Measurements from ENCODE around the gene UBASH3B.

Gene UBASH3B

GRCh38 chr11:122646549-122647340 lies 8.8 kb upstream of the UBASH3B start:
- peak; percentile 56 for DNase-seq (ENCODE audit: low read depth)

GRCh38 chr11:122647736-122648275 lies 7.7 kb upstream of the UBASH3B start:
- DNase-seq (ENCODE audit: low read depth): no peak
- H3K4me3 ChIP-seq (ENCODE audit: low read depth, low read length): no peak overlapping the region

More at GRCh38 chr11:122646549-122647340, 8.8 kb upstream of the UBASH3B start:
- no peak overlapping the region for H3K4me3 ChIP-seq (ENCODE audit: low read depth, low read length)

GRCh38 chr11:122649116-122649515 lies 6.4 kb upstream of the UBASH3B start:
- no peak for DNase-seq (ENCODE audit: low read depth)
- H3K4me3 ChIP-seq (ENCODE audit: low read depth, low read length): no peak overlapping the region

GRCh38 chr11:122650619-122651018 lies 4.9 kb upstream of the UBASH3B start:
- DNase-seq (ENCODE audit: low read depth): no peak

GRCh38 chr11:122652495-122652894 lies 3.0 kb upstream of the UBASH3B start:
- DNase-seq (ENCODE audit: low read depth): no peak

More at GRCh38 chr11:122650619-122651018, 4.9 kb upstream of the UBASH3B start:
- H3K4me3 ChIP-seq (ENCODE audit: low read depth, low read length): no peak overlapping the region

GRCh38 chr11:122653916-122654585 lies 1.5 kb upstream of the UBASH3B start:
- H3K4me3 ChIP-seq (ENCODE audit: low read depth, low read length): no peak overlapping the region
- DNase-seq (ENCODE audit: low read depth): no peak

More at GRCh38 chr11:122652495-122652894, 3.0 kb upstream of the UBASH3B start:
- H3K4me3 ChIP-seq (ENCODE audit: low read depth, low read length): no peak overlapping the region

GRCh38 chr11:122656073-122656630 lies 630 bp downstream of the UBASH3B start:
- peak overlapping the region; percentile 88 for H3K4me3 ChIP-seq (ENCODE audit: low read depth, low read length)
- DNase-seq (ENCODE audit: low read depth): no peak

- peak overlapping the region; percentile 88 for H3K4me3 ChIP-seq (ENCODE audit: low read depth, low read length)
- DNase-seq (ENCODE audit: low read depth): no peak
These were observed 1.1 kb downstream of the UBASH3B start for GRCh38 chr11:122656631-122657101.

- no peak for DNase-seq (ENCODE audit: low read depth)
- no peak overlapping the region for H3K4me3 ChIP-seq (ENCODE audit: low read depth, low read length)
These were observed 4.4 kb downstream of the UBASH3B start for GRCh38 chr11:122659676-122660554.

- no peak overlapping the region for H3K4me3 ChIP-seq (ENCODE audit: low read depth, low read length)
- no peak for DNase-seq (ENCODE audit: low read depth)
These were observed 5.8 kb downstream of the UBASH3B start for GRCh38 chr11:122661182-122661945.

DNA sequence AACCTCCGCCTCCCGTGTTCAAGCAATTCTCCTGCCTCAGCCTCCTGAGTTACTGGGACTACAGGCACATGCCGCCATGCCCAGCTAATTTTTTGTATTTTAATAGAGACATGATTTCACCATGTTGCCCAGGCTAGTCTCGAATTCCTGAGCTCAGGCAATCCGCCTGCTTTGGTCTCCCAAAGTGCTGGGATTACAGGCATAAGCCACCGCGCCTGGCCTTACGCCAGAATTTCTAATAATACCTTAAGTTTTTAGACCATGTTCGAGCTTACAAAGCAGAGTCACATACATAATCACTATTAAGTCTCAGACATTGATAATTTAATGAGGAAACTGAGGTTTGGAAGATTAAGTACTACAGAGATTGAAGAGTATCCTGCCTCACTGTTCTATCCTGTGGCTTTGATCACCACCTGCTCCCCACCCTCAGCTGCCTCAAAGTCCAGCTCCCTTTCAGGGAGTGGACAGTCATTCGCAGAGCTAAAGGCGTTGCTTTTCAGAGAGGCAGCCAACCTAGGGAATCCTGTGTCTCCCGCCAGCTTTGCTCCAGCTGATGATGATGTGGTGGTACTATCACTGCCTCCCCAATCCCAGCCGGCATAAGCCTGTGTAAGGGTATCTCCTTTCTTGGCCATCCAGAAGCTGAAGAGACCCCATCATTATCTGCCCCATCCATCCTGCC lies 7.7 kb downstream of the UBASH3B start:
- no peak overlapping the region for H3K4me3 ChIP-seq (ENCODE audit: low read depth, low read length)
- DNase-seq (ENCODE audit: low read depth): no peak

DNA sequence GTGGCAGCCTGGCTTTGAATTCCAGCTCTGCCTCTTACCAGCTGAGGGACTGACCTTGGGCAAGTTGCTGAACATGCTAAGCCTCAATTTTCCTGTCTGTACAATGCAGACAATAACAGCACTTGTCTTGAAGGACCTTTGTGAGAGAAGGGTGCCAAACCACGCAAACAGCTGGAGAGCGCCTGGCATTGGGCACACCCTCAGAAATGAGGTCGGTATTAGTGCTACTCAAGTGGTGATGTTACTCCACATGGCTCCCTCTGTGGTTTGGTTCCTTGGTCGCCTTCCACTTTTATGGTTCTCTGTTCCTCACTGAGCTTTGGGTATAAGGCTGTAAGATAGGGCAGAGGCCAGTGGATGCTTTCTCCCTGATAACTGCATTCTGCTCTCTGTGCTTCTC lies 8.2 kb downstream of the UBASH3B start:
- no peak for DNase-seq (ENCODE audit: low read depth)
- no peak overlapping the region for H3K4me3 ChIP-seq (ENCODE audit: low read depth, low read length)

- H3K4me3 ChIP-seq (ENCODE audit: low read depth, low read length): no peak overlapping the region
- DNase-seq (ENCODE audit: low read depth): no peak
These were observed 8.7 kb downstream of the UBASH3B start for GRCh38 chr11:122664188-122664587.

GRCh38 chr11:122665861-122666260 lies 10.3 kb downstream of the UBASH3B start:
- no peak for DNase-seq (ENCODE audit: low read depth)
- no peak overlapping the region for H3K4me3 ChIP-seq (ENCODE audit: low read depth, low read length)

- no peak overlapping the region for H3K4me3 ChIP-seq (ENCODE audit: low read depth, low read length)
- no peak for DNase-seq (ENCODE audit: low read depth)
These were observed 11.2 kb downstream of the UBASH3B start for GRCh38 chr11:122666743-122667142.

DNA sequence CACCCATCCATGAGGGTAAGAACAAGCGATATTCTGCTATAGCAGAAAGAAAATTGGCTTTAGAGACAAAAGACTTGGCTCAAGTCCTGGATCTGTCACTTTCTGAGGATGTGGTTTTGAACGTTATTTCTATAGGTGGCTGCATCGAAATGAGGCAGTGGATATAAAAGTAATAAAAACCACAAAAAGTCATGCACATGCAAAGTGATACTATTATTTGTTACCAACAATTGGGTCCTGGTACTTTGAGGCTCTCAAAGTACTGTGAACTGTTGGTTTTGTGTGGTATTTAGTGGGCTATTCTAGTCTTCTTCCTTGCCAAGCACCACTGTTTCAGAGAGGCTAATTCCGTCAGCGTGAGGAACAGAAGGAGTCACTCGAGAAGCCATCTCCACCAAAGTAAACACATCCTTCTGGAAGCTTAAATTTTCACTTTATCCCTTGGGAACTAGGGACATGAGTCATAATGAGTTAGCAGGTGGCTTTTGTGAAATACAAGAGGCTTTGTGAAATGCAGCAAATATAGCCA lies 13.1 kb downstream of the UBASH3B start:
- no peak overlapping the region for H3K4me3 ChIP-seq (ENCODE audit: low read depth, low read length)
- DNase-seq (ENCODE audit: low read depth): no peak

- H3K4me3 ChIP-seq (ENCODE audit: low read depth, low read length): no peak overlapping the region
- no peak for DNase-seq (ENCODE audit: low read depth)
These were observed 14.6 kb downstream of the UBASH3B start for GRCh38 chr11:122670131-122670530.
